Caco-2 (cell line): ENCODE results near the gene CEP131. TPM values are rescaled to one million over a fixed set of nuclear protein-coding genes. Genes with fewer than 3 reads are reported as not detected.
A peak's percentile ranks its signal among the peaks of the same experiment; 100 is the strongest.

Experiments used
- BruUV-seq: library from RNA; stranded (reverse); fragments of 400-500 nt; replicated peaks from 2 replicates; lab custom pipeline; 2021; lab: Mats Ljungman, UMichigan
- CTCF ChIA-PET: fragments of 300-600 bp; sonication (Branson Sonifier 250); formaldehyde crosslinking; loops from one replicate; lab custom pipeline; 2022; ENCODE audit warnings: antibody characterized with exemption; lab: Charles Lee
- POLR2A ChIA-PET: fragments of 300-600 bp; sonication (Branson Sonifier 250); formaldehyde crosslinking; loops from one replicate; lab custom pipeline; 2022; ENCODE audit warnings: antibody characterized with exemption; lab: Charles Lee
- DNase-seq, 2 experiments: peaks; one replicate each; pipeline versions ENCODE4 v3.0.0 to v3.0.0-alpha.2; 2020 to 2022
- H3K27me3 ChIP-seq: replicated peaks from 2 replicates; pipeline ENCODE4 v1.6.0; 2011; ENCODE audit warnings: low read length; ENCODE audit not compliant: control insufficient read depth, insufficient read depth
- H3K36me3 ChIP-seq: 2 replicates; pipeline ENCODE4 v1.5.1; 2011; ENCODE audit warnings: low read length; ENCODE audit not compliant: control insufficient read depth, insufficient read depth
- H3K4me1 ChIP-seq: fragments of 250-450 bp; sonication (Bioruptor Pico); 2 replicates; pipeline ENCODE4 v1.5.1; 2020; ENCODE audit warnings: mild to moderate bottlenecking
- H3K4me3 ChIP-seq: 2 replicates; pipeline ENCODE4 v1.5.1; 2011; ENCODE audit warnings: low read depth, mild to moderate bottlenecking, control low read depth, low read length
- H3K9me3 ChIP-seq: fragments of 250-450 bp; sonication (Bioruptor Pico); 2 replicates; pipeline ENCODE4 v1.5.1; 2020; ENCODE audit warnings: mild to moderate bottlenecking, moderate library complexity
- H3K27ac Mint-ChIP-seq: one replicate; pipeline ENCODE4 v1.8.0; 2022; ENCODE audit warnings: mixed read lengths; ENCODE audit not compliant: unreplicated experiment
- H3K27me3 Mint-ChIP-seq: one replicate; pipeline ENCODE4 v1.8.0; 2022; ENCODE audit warnings: mixed read lengths; ENCODE audit not compliant: insufficient read depth, unreplicated experiment
- H3K36me3 Mint-ChIP-seq: one replicate; pipeline ENCODE4 v1.8.0; 2022; ENCODE audit warnings: mild to moderate bottlenecking, mixed read lengths; ENCODE audit not compliant: insufficient read depth, unreplicated experiment
- H3K4me1 Mint-ChIP-seq: one replicate; pipeline ENCODE4 v1.8.0; 2022; ENCODE audit warnings: low read depth, mixed read lengths; ENCODE audit not compliant: unreplicated experiment
- H3K4me3 Mint-ChIP-seq: one replicate; pipeline ENCODE4 v1.8.0; 2022; ENCODE audit warnings: mild to moderate bottlenecking, moderate library complexity, mixed read lengths; ENCODE audit not compliant: unreplicated experiment
- H3K9me3 Mint-ChIP-seq: one replicate; pipeline ENCODE4 v1.8.0; 2022; ENCODE audit warnings: mixed read lengths; ENCODE audit not compliant: unreplicated experiment
- CTCF ChIP-seq, 2 experiments: fragments of 200-600 bp in 1 of 2; IDR thresholded peaks; 1 replicate in 1 of 2; 2 replicates in 1 of 2; pipeline versions ENCODE4 v1.5.1 to v1.8.0; 2011 to 2022; ENCODE audit warnings: antibody characterized with exemption in 1 of 2, control low read depth in 1 of 2, inconsistent platforms in 1 of 2, low read depth in 1 of 2, low read length in 1 of 2, mild to moderate bottlenecking in 1 of 2, moderate library complexity in 1 of 2; ENCODE audit not compliant: insufficient read depth in 1 of 2, severe bottlenecking in 1 of 2, unreplicated experiment in 1 of 2
- intact Hi-C: fragments of 100-400 bp; cut with micrococcal nuclease; formaldehyde crosslinking; loops from one replicate; pipeline ENCODE4 v1.10.0; 2022; ENCODE audit not compliant: unreplicated experiment
- total RNA-seq: library from RNA; stranded (reverse); gene quantifications from 2 replicates; pipeline ENCODE4 v1.2.3, GENCODE V29; 2022

The CEP131 gene
- total RNA-seq, 1 experiment from 2014 or later, result 28.4 TPM

GRCh38 chr17:81230043-81230820, 7.5 kb upstream of the CEP131 start:
- peaks cover 5% of the 10 kb centered on the region for H3K36me3 ChIP-seq
- Mint-ChIP-seq H3K27me3 (no peaks in the 10 kb centered on the region), H3K4me3 (no peak overlapping the region), H3K36me3 (peaks cover 30% of the 10 kb centered on the region), H3K9me3 (no peaks in the 10 kb centered on the region), H3K27ac (no peak overlapping the region), H3K4me1 (peaks cover 10% of the 10 kb centered on the region)
- H3K9me3 ChIP-seq, result 0 out of 2 replicates have a peak, but pooled peaks cover 3% of the 10 kb centered on the region
- no peak overlapping the region for H3K4me3 ChIP-seq
- CTCF ChIA-PET, result interaction anchor here (1.3 kb wide), 1 partner anchor 87 kb away, joined by 3 read pairs; no protein-coding TSS in a partner anchor
- peak; percentile 17 to 48 for TF ChIP-seq CTCF (IDR thresholded peaks at IDR 0.05; ENCODE audit: insufficient read depth in 1 of 2, low read depth in 1 of 2, low read length in 1 of 2, severe bottlenecking in 1 of 2, unreplicated experiment in 1 of 2)
- peaks cover 15% of the 10 kb centered on the region for H3K4me1 ChIP-seq
- BruUV-seq, result no TSS peak
- no peaks in the 10 kb centered on the region for H3K27me3 ChIP-seq
- DNase-seq, result no peak
- POLR2A ChIA-PET, result no interaction called here
- intact Hi-C loops, result no loop called here

GRCh38 chr17:81229666-81229920, 6.8 kb upstream of the CEP131 start:
- Histone ChIP-seq H3K4me3 (no peak overlapping the region), H3K36me3 (peaks cover 5% of the 10 kb centered on the region), H3K27me3 (no peaks in the 10 kb centered on the region), H3K4me1 (peaks cover 10% of the 10 kb centered on the region), H3K9me3 (0 out of 2 replicates have a peak, but pooled peaks cover 3% of the 10 kb centered on the region)
- BruUV-seq, result no TSS peak
- no peak for DNase-seq
- no peaks in the 10 kb centered on the region for H3K27me3 Mint-ChIP-seq
- no peaks in the 10 kb centered on the region for H3K9me3 Mint-ChIP-seq
- intact Hi-C loops, result no loop called here
- H3K27ac Mint-ChIP-seq, result no peak overlapping the region
- TF ChIP-seq CTCF (IDR thresholded peaks at IDR 0.05; ENCODE audit: insufficient read depth in 1 of 2, low read depth in 1 of 2, low read length in 1 of 2, severe bottlenecking in 1 of 2, unreplicated experiment in 1 of 2), result no peak
- ChIA-PET POLR2A (no interaction called here), CTCF (no interaction called here)
- peaks cover 3% of the 10 kb centered on the region for H3K4me1 Mint-ChIP-seq
- H3K4me3 Mint-ChIP-seq, result no peak overlapping the region
- H3K36me3 Mint-ChIP-seq, result peaks cover 26% of the 10 kb centered on the region

GRCh38 chr17:81228834-81229665, 6.3 kb upstream of the CEP131 start:
- Mint-ChIP-seq H3K4me3 (no peak overlapping the region), H3K9me3 (no peaks in the 10 kb centered on the region), H3K27me3 (no peaks in the 10 kb centered on the region), H3K36me3 (peaks cover 22% of the 10 kb centered on the region), H3K4me1 (no peaks in the 10 kb centered on the region), H3K27ac (no peak overlapping the region)
- H3K9me3 ChIP-seq, result 0 out of 2 replicates have a peak, but pooled peaks cover 3% of the 10 kb centered on the region
- peaks cover 5% of the 10 kb centered on the region for H3K36me3 ChIP-seq
- POLR2A ChIA-PET, result no interaction called here
- no peak for TF ChIP-seq CTCF (IDR thresholded peaks at IDR 0.05; ENCODE audit: insufficient read depth in 1 of 2, low read depth in 1 of 2, low read length in 1 of 2, severe bottlenecking in 1 of 2, unreplicated experiment in 1 of 2)
- intact Hi-C loops, result no loop called here
- H3K4me3 ChIP-seq, result no peak overlapping the region
- CTCF ChIA-PET, result no interaction called here
- peaks cover 6% of the 10 kb centered on the region for H3K4me1 ChIP-seq
- H3K27me3 ChIP-seq, result no peaks in the 10 kb centered on the region
- no TSS peak for BruUV-seq
- DNase-seq, result no peak
